Naive thymus-derived CD4-positive, alpha-beta T cell (primary cell): ENCODE measurements around the gene MAP2K5. TPM values are rescaled to one million over a fixed set of nuclear protein-coding genes. Genes with fewer than 3 reads are reported as not detected.

Experiments used
- ATAC-seq: fragments of 150-1000 bp; cut with Tn5 transposase; 2 replicates; pipeline ENCODE4 v1.10.0; 2021; ENCODE audit warnings: mild to moderate bottlenecking, moderate library complexity
- CTCF ChIA-PET: fragments of 350-600 bp; sonication (Branson Sonifier 250); formaldehyde crosslinking; loops from one replicate; lab custom pipeline; 2021; ENCODE audit warnings: antibody characterized with exemption; lab: Charles Lee
- POLR2A ChIA-PET: fragments of 350-600 bp; sonication (Branson Sonifier 250); formaldehyde crosslinking; loops from one replicate; lab custom pipeline; 2021; ENCODE audit warnings: antibody characterized with exemption, inconsistent platforms; lab: Charles Lee
- DNase-seq, 9 donors: peaks; one replicate each; pipeline versions ENCODE4 v3.0.0 to v3.0.0-alpha.2; 2020 to 2022; ENCODE audit warnings: mixed read lengths in 1 of 9
- H3K27ac ChIP-seq: one replicate; pipeline ENCODE4 v1.7.0; 2013; ENCODE audit warnings: mild to moderate bottlenecking, low read depth, low read length, moderate library complexity
- H3K27me3 ChIP-seq, 2 donors: one replicate each; pipeline ENCODE4 v1.7.0; 2013; ENCODE audit warnings: low read length in 2 of 2, mild to moderate bottlenecking in 2 of 2, moderate library complexity in 2 of 2; ENCODE audit not compliant: control insufficient read depth in 2 of 2, insufficient read depth in 2 of 2
- H3K36me3 ChIP-seq, 3 experiments: 1 replicate in 2 of 3; 2 replicates in 1 of 3; pipeline ENCODE4 v1.7.0; 2013; ENCODE audit warnings: low read length in 3 of 3, mild to moderate bottlenecking in 3 of 3, moderate library complexity in 1 of 3; ENCODE audit not compliant: insufficient read depth in 3 of 3, control insufficient read depth in 2 of 3
- H3K4me1 ChIP-seq, 2 donors: one replicate each; pipeline ENCODE4 v1.7.0; 2013; ENCODE audit warnings: low read length in 2 of 2, mild to moderate bottlenecking in 2 of 2, moderate library complexity in 1 of 2; ENCODE audit not compliant: control insufficient read depth in 2 of 2, insufficient read depth in 2 of 2
- H3K4me3 ChIP-seq: 2 replicates; pipeline ENCODE4 v1.7.0; 2013; ENCODE audit warnings: mild to moderate bottlenecking, low read length
- H3K9me3 ChIP-seq, 3 experiments: 1 replicate in 2 of 3; 2 replicates in 1 of 3; pipeline ENCODE4 v1.7.0; 2013; ENCODE audit warnings: low read length in 3 of 3; ENCODE audit not compliant: control insufficient read depth in 2 of 3
- H3K27ac Mint-ChIP-seq, 9 donors: one replicate each; pipeline ENCODE4 v1.8.0; 2020 to 2022; ENCODE audit warnings: mixed read lengths in 9 of 9, mild to moderate bottlenecking in 8 of 9, moderate library complexity in 5 of 9, inconsistent platforms in 2 of 9
- H3K27me3 Mint-ChIP-seq, 5 donors: one replicate each; pipeline ENCODE4 v1.8.0; 2021 to 2022; ENCODE audit warnings: mixed read lengths in 5 of 5, mild to moderate bottlenecking in 1 of 5
- H3K36me3 Mint-ChIP-seq, 5 donors: one replicate each; pipeline ENCODE4 v1.8.0; 2020 to 2022; ENCODE audit warnings: mixed read lengths in 5 of 5, mild to moderate bottlenecking in 3 of 5, inconsistent platforms in 1 of 5
- H3K4me1 Mint-ChIP-seq, 7 donors: one replicate each; pipeline ENCODE4 v1.8.0; 2020 to 2022; ENCODE audit warnings: mixed read lengths in 7 of 7, mild to moderate bottlenecking in 3 of 7, inconsistent platforms in 1 of 7
- H3K4me3 Mint-ChIP-seq, 10 donors: one replicate each; pipeline ENCODE4 v1.8.0; 2020 to 2022; ENCODE audit warnings: mild to moderate bottlenecking in 10 of 10, mixed read lengths in 10 of 10, moderate library complexity in 6 of 10, inconsistent platforms in 2 of 10
- H3K9me3 Mint-ChIP-seq, 11 donors: one replicate each; pipeline ENCODE4 v1.8.0; 2020 to 2022; ENCODE audit warnings: mixed read lengths in 11 of 11, mild to moderate bottlenecking in 4 of 11, inconsistent platforms in 1 of 11, moderate library complexity in 1 of 11
- intact Hi-C, 2 donors: fragments of 100-400 bp; cut with micrococcal nuclease; formaldehyde crosslinking; loops; one replicate each; pipeline ENCODE4 v1.15.1; 2023
- polyA plus RNA-seq, 2 donors: library from polyadenylated mRNA; unstranded; fragments of 300-500 nt; fragmentation: Illumina TruSeq; gene quantifications; one replicate each; pipeline ENCODE4 v1.2.3, GENCODE V29; 2021
- total RNA-seq, 6 experiments: library from RNA in 5 of 6; stranded (reverse) in 5 of 6; gene quantifications; 1 replicate in 5 of 6; 2 replicates in 1 of 6; pipeline ENCODE4 v1.2.3 and lab custom pipeline; 2021 to 2026

The MAP2K5 gene
- total and polyA plus RNA-seq, 7 experiments from 2014 or later = 22.7 to 43.4 (median 33.9) TPM

GRCh38 chr15:67724691-67725375, 182.3 kb downstream of the MAP2K5 start:
- Mint-ChIP-seq H3K27me3 (no peaks in the 10 kb centered on the region), H3K27ac (peak overlapping the region in 1 of 9 donors; percentile 1), H3K9me3 (no peaks in the 10 kb centered on the region), H3K4me1 (peaks cover 2 to 28% (median 17%) of the 10 kb centered on the region in 7 donors), H3K36me3 (peaks cover 0 to 9% (median 4%) of the 10 kb centered on the region in 5 donors), H3K4me3 (no peak overlapping the region)
- H3K9me3 ChIP-seq = no peaks in the 10 kb centered on the region
- peak in 1 of 9 donors; percentile 25 for DNase-seq
- no peak overlapping the region for H3K4me3 ChIP-seq
- H3K27me3 ChIP-seq = no peaks in the 10 kb centered on the region
- H3K4me1 ChIP-seq = peaks cover 0 to 3% of the 10 kb centered on the region in 2 donors
- ChIA-PET CTCF (no interaction called here), POLR2A (interaction anchor here (0.7 kb wide), 1 partner anchor 122 kb away, joined by 4 read pairs; no protein-coding TSS in a partner anchor)
- ATAC-seq = peak; percentile 46
- no peaks in the 10 kb centered on the region for H3K36me3 ChIP-seq
- H3K27ac ChIP-seq = no peak overlapping the region
- intact Hi-C loops = loop anchor here in 1 of 2 donors (5.0 kb wide), 1 partner anchor 32 kb away; no protein-coding TSS in a partner anchor

- ChIA-PET CTCF (no interaction called here), POLR2A (no interaction called here)
- ATAC-seq (no peak), DNase-seq (no peak)
- H3K9me3 Mint-ChIP-seq = no peaks in the 10 kb centered on the region
- Histone ChIP-seq H3K36me3 (no peaks in the 10 kb centered on the region), H3K27ac (no peak overlapping the region), H3K9me3 (no peaks in the 10 kb centered on the region), H3K27me3 (no peaks in the 10 kb centered on the region), H3K4me1 (no peaks in the 10 kb centered on the region), H3K4me3 (no peak overlapping the region)
- H3K36me3 Mint-ChIP-seq = peaks cover 0 to 14% (median 0%) of the 10 kb centered on the region in 5 donors
- H3K4me1 Mint-ChIP-seq = peaks cover 4 to 36% (median 13%) of the 10 kb centered on the region in 7 donors
- no peaks in the 10 kb centered on the region for H3K27me3 Mint-ChIP-seq
- H3K4me3 Mint-ChIP-seq = no peak overlapping the region
- H3K27ac Mint-ChIP-seq = peak overlapping the region in 1 of 9 donors; percentile 34
- intact Hi-C loops = no loop called here
Measured at GRCh38 chr15:67730135-67730534, 187.6 kb downstream of the MAP2K5 start.

GRCh38 chr15:67731112-67731721, 188.7 kb downstream of the MAP2K5 start:
- POLR2A ChIA-PET = no interaction called here
- no peak for ATAC-seq
- Histone ChIP-seq H3K9me3 (no peaks in the 10 kb centered on the region), H3K27me3 (no peaks in the 10 kb centered on the region), H3K4me1 (peaks cover 0 to 8% of the 10 kb centered on the region in 2 donors), H3K4me3 (no peak overlapping the region), H3K27ac (no peak overlapping the region), H3K36me3 (no peaks in the 10 kb centered on the region)
- Mint-ChIP-seq H3K4me3 (peak overlapping the region in 2 of 10 donors; percentile 29 to 56), H3K27me3 (no peaks in the 10 kb centered on the region), H3K27ac (peak overlapping the region in 2 of 9 donors; percentile 6 to 19), H3K9me3 (no peaks in the 10 kb centered on the region), H3K36me3 (peaks cover 0 to 8% (median 0%) of the 10 kb centered on the region in 5 donors), H3K4me1 (peaks cover 14 to 41% (median 20%) of the 10 kb centered on the region in 7 donors)
- no peak for DNase-seq
- intact Hi-C loops = no loop called here
- CTCF ChIA-PET = no interaction called here

GRCh38 chr15:67732164-67732563, 189.7 kb downstream of the MAP2K5 start:
- ATAC-seq (no peak), DNase-seq (no peak)
- Histone ChIP-seq H3K4me3 (no peak overlapping the region), H3K27ac (no peak overlapping the region), H3K4me1 (peaks cover 0 to 8% of the 10 kb centered on the region in 2 donors), H3K9me3 (no peaks in the 10 kb centered on the region), H3K27me3 (no peaks in the 10 kb centered on the region), H3K36me3 (no peaks in the 10 kb centered on the region)
- peaks cover 0 to 6% (median 0%) of the 10 kb centered on the region in 5 donors for H3K36me3 Mint-ChIP-seq
- H3K27ac Mint-ChIP-seq = no peak overlapping the region
- no peak overlapping the region for H3K4me3 Mint-ChIP-seq
- H3K27me3 Mint-ChIP-seq = no peaks in the 10 kb centered on the region
- H3K9me3 Mint-ChIP-seq = no peaks in the 10 kb centered on the region
- H3K4me1 Mint-ChIP-seq = peaks cover 14 to 47% (median 25%) of the 10 kb centered on the region in 7 donors
- intact Hi-C loops = no loop called here
- ChIA-PET CTCF (no interaction called here), POLR2A (no interaction called here)

GRCh38 chr15:67732671-67733374, 190.3 kb downstream of the MAP2K5 start:
- peaks cover 14 to 51% (median 29%) of the 10 kb centered on the region in 7 donors for H3K4me1 Mint-ChIP-seq
- CTCF ChIA-PET = no interaction called here
- no peak for ATAC-seq

GRCh38 chr15:67735896-67736295, 193.4 kb downstream of the MAP2K5 start:
- no peak for ATAC-seq
- no peaks in the 10 kb centered on the region for H3K9me3 ChIP-seq
- CTCF ChIA-PET = no interaction called here
- no peak overlapping the region for H3K4me3 ChIP-seq
- Mint-ChIP-seq H3K36me3 (peaks cover 0 to 11% (median 0%) of the 10 kb centered on the region in 5 donors), H3K27ac (peak overlapping the region in 3 of 9 donors; percentile 1 to 59 (median 43)), H3K27me3 (no peaks in the 10 kb centered on the region), H3K4me3 (no peak overlapping the region), H3K4me1 (peaks cover 16 to 46% (median 30%) of the 10 kb centered on the region in 7 donors), H3K9me3 (no peaks in the 10 kb centered on the region)
- POLR2A ChIA-PET = no interaction called here
- H3K4me1 ChIP-seq = peaks cover 0 to 8% of the 10 kb centered on the region in 2 donors
- no peak for DNase-seq
- H3K27ac ChIP-seq = no peak overlapping the region
- no peaks in the 10 kb centered on the region for H3K27me3 ChIP-seq
- intact Hi-C loops = no loop called here
- H3K36me3 ChIP-seq = no peaks in the 10 kb centered on the region

More at GRCh38 chr15:67732671-67733374, 190.3 kb downstream of the MAP2K5 start:
- no peaks in the 10 kb centered on the region for H3K9me3 ChIP-seq
- H3K4me3 ChIP-seq = no peak overlapping the region
- DNase-seq = no peak
- POLR2A ChIA-PET = no interaction called here
- Mint-ChIP-seq H3K36me3 (peaks cover 0 to 8% (median 0%) of the 10 kb centered on the region in 5 donors), H3K27me3 (no peaks in the 10 kb centered on the region), H3K4me3 (no peak overlapping the region), H3K9me3 (no peaks in the 10 kb centered on the region), H3K27ac (no peak overlapping the region)
- intact Hi-C loops = no loop called here
- H3K27ac ChIP-seq = no peak overlapping the region
- H3K36me3 ChIP-seq = no peaks in the 10 kb centered on the region
- H3K27me3 ChIP-seq = no peaks in the 10 kb centered on the region
- peaks cover 0 to 8% of the 10 kb centered on the region in 2 donors for H3K4me1 ChIP-seq
